Measurements from ENCODE around the gene C2orf49.
A peak's percentile ranks its signal among the peaks of the same experiment; 100 is the strongest.

The C2orf49 gene

GRCh38 chr2:105393373-105394055, 56.2 kb downstream of the C2orf49 start:
- no peaks in the 10 kb centered on the region for H3K9me3 ChIP-seq
- no peak overlapping the region for H3K4me3 ChIP-seq
- no peak for TF ChIP-seq CTCF (IDR thresholded peaks at IDR 0.05)
- DNase-seq, result no peak
- no peaks in the 10 kb centered on the region for H3K27me3 ChIP-seq
- intact Hi-C loops (cut with DNase I; ENCODE audit: low total_unique reads), result no loop called here
- no peak overlapping the region for H3K27ac ChIP-seq
- H3K36me3 ChIP-seq, result no peaks in the 10 kb centered on the region
- H3K4me1 ChIP-seq, result peaks cover 0 to 89% (median 19%) of the 10 kb centered on the region in 4 donors

- TF ChIP-seq CTCF (IDR thresholded peaks at IDR 0.05), result no peak
These were observed 57.7 kb downstream of the C2orf49 start for GRCh38 chr2:105394951-105395611.

GRCh38 chr2:105395691-105396090, 58.4 kb downstream of the C2orf49 start:
- no peaks in the 10 kb centered on the region for H3K27me3 ChIP-seq
- H3K27ac ChIP-seq, result no peak overlapping the region
- no peak for DNase-seq
- TF ChIP-seq CTCF (IDR thresholded peaks at IDR 0.05), result no peak
- no peak overlapping the region for H3K4me3 ChIP-seq
- no peaks in the 10 kb centered on the region for H3K36me3 ChIP-seq
- peaks cover 0 to 68% (median 13%) of the 10 kb centered on the region in 4 donors for H3K4me1 ChIP-seq
- intact Hi-C loops (cut with DNase I; ENCODE audit: low total_unique reads), result no loop called here
- no peaks in the 10 kb centered on the region for H3K9me3 ChIP-seq

More at GRCh38 chr2:105394951-105395611, 57.7 kb downstream of the C2orf49 start:
- no peak overlapping the region for H3K4me3 ChIP-seq
- intact Hi-C loops (cut with DNase I; ENCODE audit: low total_unique reads), result no loop called here
- H3K27ac ChIP-seq, result no peak overlapping the region
- no peaks in the 10 kb centered on the region for H3K36me3 ChIP-seq
- no peaks in the 10 kb centered on the region for H3K27me3 ChIP-seq
- H3K9me3 ChIP-seq, result no peaks in the 10 kb centered on the region
- H3K4me1 ChIP-seq, result peaks cover 0 to 74% (median 13%) of the 10 kb centered on the region in 4 donors
- DNase-seq, result no peak

- H3K27me3 ChIP-seq, result no peaks in the 10 kb centered on the region
- peaks cover 0 to 60% (median 11%) of the 10 kb centered on the region in 4 donors for H3K4me1 ChIP-seq
- peak overlapping the region; percentile 71 to 83 for H3K4me3 ChIP-seq
- TF ChIP-seq CTCF (IDR thresholded peaks at IDR 0.05), result no peak
- intact Hi-C loops (cut with DNase I; ENCODE audit: low total_unique reads), result no loop called here
- no peaks in the 10 kb centered on the region for H3K9me3 ChIP-seq
- DNase-seq, result peak; percentile 60 to 77
- H3K27ac ChIP-seq, result no peak overlapping the region
- no peaks in the 10 kb centered on the region for H3K36me3 ChIP-seq
These were observed 59.1 kb downstream of the C2orf49 start for GRCh38 chr2:105396254-105397024.

- no peaks in the 10 kb centered on the region for H3K36me3 ChIP-seq
- H3K4me3 ChIP-seq, result peak overlapping the region; percentile 71 to 83
- no peak for DNase-seq
- H3K27ac ChIP-seq, result peak overlapping the region; percentile 21 to 93
- H3K4me1 ChIP-seq, result peaks cover 0 to 53% (median 10%) of the 10 kb centered on the region in 4 donors
- TF ChIP-seq CTCF (IDR thresholded peaks at IDR 0.05), result no peak
- H3K9me3 ChIP-seq, result no peaks in the 10 kb centered on the region
- intact Hi-C loops (cut with DNase I; ENCODE audit: low total_unique reads), result no loop called here
- H3K27me3 ChIP-seq, result no peaks in the 10 kb centered on the region
These were observed 59.8 kb downstream of the C2orf49 start for GRCh38 chr2:105397025-105397722.
